GM12878 (cell line): Measurements from ENCODE around the gene SEC14L1. TPM values are rescaled to one million over a fixed set of nuclear protein-coding genes. Genes with fewer than 3 reads are reported as not detected.
A peak's percentile ranks its signal among the peaks of the same experiment; 100 is the strongest.

ENCODE experiments used
- ATAC-seq: fragments of 200-7000 bp; cut with Tn5 transposase; 3 replicates; pipeline ENCODE4 v1.9.1; 2020; ENCODE audit warnings: mild to moderate bottlenecking, moderate library complexity
- Bru-seq: library from RNA; stranded (reverse); fragments of 400-500 nt; gene quantifications from one replicate; lab custom pipeline; 2021; lab: Mats Ljungman, UMichigan
- BruChase-seq, 2 experiments: library from RNA; stranded (reverse); fragments of 400-500 nt; gene quantifications; one replicate each; lab custom pipeline; 2021; lab: Mats Ljungman, UMichigan
- BruUV-seq: library from RNA; stranded (reverse); fragments of 400-500 nt; replicated peaks from 2 replicates; lab custom pipeline; 2021; lab: Mats Ljungman, UMichigan
- CTCF ChIA-PET: fragments of 300-600 bp; sonication (Branson Sonifier 250); formaldehyde crosslinking; extraction: SDS; loops from one replicate; lab custom pipeline; 2021; ENCODE audit warnings: inconsistent platforms; lab: Yijun Ruan, JAX
- POLR2A ChIA-PET: fragments of 350-600 bp; formaldehyde crosslinking; extraction: SDS; loops from one replicate; lab custom pipeline; 2021; ENCODE audit warnings: inconsistent platforms; lab: Charles Lee
- RAD21 ChIA-PET: fragments of 300-600 bp; sonication (Branson Sonifier 250); formaldehyde crosslinking; loops from one replicate; lab custom pipeline; 2023; ENCODE audit warnings: antibody characterized with exemption; ENCODE audit not compliant: unreplicated experiment; lab: Charles Lee
- SMC1A ChIA-PET: fragments of 300-600 bp; sonication (Branson Sonifier 250); formaldehyde crosslinking; loops from one replicate; lab custom pipeline; 2023; ENCODE audit not compliant: unreplicated experiment, uncharacterized antibody; lab: Charles Lee
- DNase-seq: peaks from one replicate; pipeline ENCODE4 v3.0.0-alpha.2; 2011; ENCODE audit warnings: low read depth, low spot score
- FAIRE-seq: peaks from 3 replicates; lab custom pipeline; 2011; peaks lifted over from hg19 to GRCh38; lab: Jason Lieb, UNC
- H2AFZ ChIP-seq: 2 replicates; pipeline ENCODE4 v1.6.0; 2011; ENCODE audit warnings: low read depth, low read length, control low read depth; ENCODE audit not compliant: control insufficient read depth
- H3K27ac ChIP-seq: 2 replicates; pipeline ENCODE4 v1.5.1; 2011; ENCODE audit warnings: control low read depth; ENCODE audit not compliant: control insufficient read depth, insufficient read depth
- H3K27me3 ChIP-seq, 2 experiments: replicated peaks in 1 of 2; 2 replicates each; pipeline versions ENCODE4 v1.6.0 to v1.6.1; 2011; ENCODE audit warnings: low read length in 1 of 2; ENCODE audit not compliant: control insufficient read depth in 2 of 2, insufficient read depth in 2 of 2
- H3K36me3 ChIP-seq, 2 experiments: 2 replicates each; pipeline ENCODE4 v1.5.1; 2011; ENCODE audit warnings: low read length in 1 of 2; ENCODE audit not compliant: control insufficient read depth in 2 of 2, insufficient read depth in 2 of 2
- H3K4me1 ChIP-seq: 2 replicates; pipeline ENCODE4 v1.6.1; 2011; ENCODE audit warnings: mild to moderate bottlenecking, low read length, moderate library complexity, mixed read lengths; ENCODE audit not compliant: control insufficient read depth, insufficient read depth
- H3K4me2 ChIP-seq: 2 replicates; pipeline ENCODE4 v1.6.0; 2011; ENCODE audit warnings: control low read depth; ENCODE audit not compliant: control insufficient read depth, insufficient read depth
- H3K4me3 ChIP-seq: fragments of 200-600 bp; sonication (generic); 2 replicates; pipeline ENCODE4 v1.5.1; 2016
- H3K79me2 ChIP-seq: 2 replicates; pipeline ENCODE4 v1.6.0; 2011; ENCODE audit warnings: low read length; ENCODE audit not compliant: control insufficient read depth, insufficient read depth
- H3K9ac ChIP-seq: 2 replicates; pipeline ENCODE4 v1.8.0; 2011; ENCODE audit warnings: low read length, control low read depth, mixed read lengths; ENCODE audit not compliant: control insufficient read depth, insufficient read depth
- H3K9me3 ChIP-seq: replicated peaks from 3 replicates; pipeline ENCODE4 v1.5.1; 2011; ENCODE audit warnings: mild to moderate bottlenecking, low read length; ENCODE audit not compliant: control insufficient read depth, insufficient read depth
- H4K20me1 ChIP-seq: 2 replicates; pipeline ENCODE4 v1.6.0; 2011; ENCODE audit not compliant: control insufficient read depth, insufficient read depth
- ASH2L ChIP-seq: fragments of 300-600, 200-600 bp; sonication (generic); IDR thresholded peaks from 2 replicates; pipeline ENCODE4 v1.6.1; 2017; ENCODE audit warnings: low read depth, mild to moderate bottlenecking, borderline replicate concordance
- BACH1 ChIP-seq: fragments of 450-650 bp; IDR thresholded peaks from 2 replicates; pipeline ENCODE4 v1.6.1; 2017; ENCODE audit warnings: mild to moderate bottlenecking, borderline replicate concordance
- CHD1 ChIP-seq: IDR thresholded peaks from 2 replicates; pipeline ENCODE4 v1.6.1; 2012; ENCODE audit warnings: low read depth, low read length, improper control_type of control experiment
- SMC3 ChIP-seq: IDR thresholded peaks from 2 replicates; pipeline ENCODE4 v1.6.1; 2011; ENCODE audit warnings: low read length, improper control_type of control experiment, borderline replicate concordance
- WGBS: methylation state at CpG from one replicate; pipeline ENCODE4 v1.1.6; 2016; ENCODE audit warnings: low lambda C conversion rate; ENCODE audit not compliant: insufficient replicate concordance, insufficient coverage; ENCODE audit errors: missing lambda C conversion rate; 5-methylcytosine and 5-hydroxymethylcytosine counted together
- in situ Hi-C: fragments of 300-500 bp; cut with MboI; formaldehyde crosslinking; loops from 9 replicates; pipeline ENCODE4 v1.14.3; 2018; ENCODE audit warnings: mixed read lengths
- intact Hi-C: fragments of 100-400 bp; cut with micrococcal nuclease; formaldehyde crosslinking; loops from one replicate; pipeline ENCODE4 v1.14.2; 2022; ENCODE audit not compliant: unreplicated experiment
- long read RNA-seq, 2 experiments: library from polyadenylated mRNA; unstranded; transcript quantifications; one replicate each; pipeline ENCODE4 v2.0.0, GENCODE V29; 2019 to 2020
- polyA minus RNA-seq, 3 experiments: library from RNA; depleted of rRNA, polyadenylated mRNA; stranded (reverse); fragments of >200 nt; gene quantifications; 2 replicates each; pipeline ENCODE4 v1.2.3, GENCODE V29; 2011
- polyA plus RNA-seq, 11 experiments: library from polyadenylated mRNA; depleted of rRNA in 4 of 11; unstranded in 6 of 11; stranded (reverse) in 5 of 11; fragments of >200 nt; fragmentation: Nextera tagmentation in 4 of 11; fragmentation: Illumina TruSeq in 1 of 11; extraction: Ambion mirVana in 4 of 11; extraction: Trizol in 1 of 11; gene quantifications; 1 replicate in 1 of 11; 2 replicates in 10 of 11; pipeline versions ENCODE4 v1.2.1 to v1.2.3, GENCODE V29; 2011 to 2016; ENCODE audit warnings: inconsistent platforms in 2 of 11, missing spikeins in 2 of 11, low read depth in 1 of 11
- total RNA-seq, 4 experiments: library from RNA; depleted of rRNA in 3 of 4; stranded (reverse); fragments of >200 nt in 3 of 4; fragmentation: Illumina TruSeq in 1 of 4; extraction: Trizol in 1 of 4; gene quantifications; 2 replicates each; pipeline versions ENCODE4 v1.2.1 to v1.2.3, GENCODE V29; 2013 to 2021
- TF ChIP-seq, protein P1 (sequence below): fragments of 450-650 bp; IDR thresholded peaks from 2 replicates; pipeline ENCODE4 v1.6.1; 2017; ENCODE audit warnings: mild to moderate bottlenecking, low read depth, inconsistent platforms; ENCODE audit not compliant: poor library complexity, severe bottlenecking
- TF ChIP-seq, protein P2 (sequence below): fragments of 450-650 bp; conservative IDR thresholded peaks from 2 replicates; pipeline ENCODE4 v1.6.1; 2017; ENCODE audit warnings: mild to moderate bottlenecking, moderate library complexity
- TF ChIP-seq, protein P3 (sequence below): fragments of 450-650 bp; IDR thresholded peaks from 2 replicates; pipeline ENCODE4 v1.6.1; 2017; ENCODE audit warnings: mild to moderate bottlenecking, moderate library complexity

SEC14L1 gene
- total RNA-seq (2013; cell fraction: nucleolus; rRNA removed): 161 and 179 TPM in 2 replicates
- total RNA-seq (2014; rRNA removed) (28.2 and 32.4 TPM in 2 replicates), total RNA-seq (2014; rRNA removed; fragmentation: Illumina TruSeq; extraction: Trizol) (18.2 and 19.0 TPM in 2 replicates), total RNA-seq (2021) (58.1 and 66.1 TPM in 2 replicates), polyA plus RNA-seq (2011; rRNA removed) (28.8 and 33.3 TPM in 2 replicates), polyA plus RNA-seq (2014; fragmentation: Illumina TruSeq; extraction: Trizol) (35.8 and 41.5 TPM in 2 replicates), polyA plus RNA-seq (2014; fragmentation: Nextera tagmentation; extraction: Ambion mirVana) (10 to 100 TPM in 1 of 2 experiments, 1 to 10 TPM in 1; 6.3 to 10.2 TPM), polyA plus RNA-seq (2014; rRNA removed) (32.5 and 34.6 TPM in 2 replicates), polyA plus RNA-seq (2016; fragmentation: Nextera tagmentation; extraction: Ambion mirVana) (10 to 100 TPM; 48.5 to 52.3 TPM), polyA minus RNA-seq (2011; rRNA and poly(A)+ RNA removed) (26.8 and 36.9 TPM in 2 replicates), Bru-seq, nascent RNA (percentile 88 among the genes with signal in this experiment), BruChase-seq, experiment 1, labeled RNA remaining after a 6-hour chase (percentile 92 among the genes with signal in this experiment), BruChase-seq, experiment 2, labeled RNA remaining after a 2-hour chase (percentile 87 among the genes with signal in this experiment)
- polyA plus RNA-seq (2011; ENCODE audit: low read depth): 26.5 TPM
- polyA plus RNA-seq (2011; cell fraction: cytosol; rRNA removed): 26.4 and 30.9 TPM in 2 replicates
- polyA plus RNA-seq (2011; cell fraction: nucleus; rRNA removed): 38.5 and 42.8 TPM in 2 replicates
- polyA plus RNA-seq (2012): 46.1 and 55.7 TPM in 2 replicates
- polyA minus RNA-seq (2011; cell fraction: cytosol; rRNA and poly(A)+ RNA removed): 18.6 and 19.0 TPM in 2 replicates
- 17.2 and 32.2 TPM in 2 replicates for polyA minus RNA-seq (2011; cell fraction: nucleus; rRNA and poly(A)+ RNA removed)
- long read RNA-seq, experiment 1, full-length matches to known transcripts: 9 of 18 reads
- long read RNA-seq, experiment 1, partial matches to known transcripts: 4 of 18 reads
- long read RNA-seq, experiment 1, other reads (novel, unspliced or antisense): 5 of 18 reads
- long read RNA-seq, experiment 2, full-length matches to known transcripts: 73 of 105 reads
- long read RNA-seq, experiment 2, partial matches to known transcripts: 17 of 105 reads
- long read RNA-seq, experiment 2, other reads (novel, unspliced or antisense): 15 of 105 reads

DNA sequence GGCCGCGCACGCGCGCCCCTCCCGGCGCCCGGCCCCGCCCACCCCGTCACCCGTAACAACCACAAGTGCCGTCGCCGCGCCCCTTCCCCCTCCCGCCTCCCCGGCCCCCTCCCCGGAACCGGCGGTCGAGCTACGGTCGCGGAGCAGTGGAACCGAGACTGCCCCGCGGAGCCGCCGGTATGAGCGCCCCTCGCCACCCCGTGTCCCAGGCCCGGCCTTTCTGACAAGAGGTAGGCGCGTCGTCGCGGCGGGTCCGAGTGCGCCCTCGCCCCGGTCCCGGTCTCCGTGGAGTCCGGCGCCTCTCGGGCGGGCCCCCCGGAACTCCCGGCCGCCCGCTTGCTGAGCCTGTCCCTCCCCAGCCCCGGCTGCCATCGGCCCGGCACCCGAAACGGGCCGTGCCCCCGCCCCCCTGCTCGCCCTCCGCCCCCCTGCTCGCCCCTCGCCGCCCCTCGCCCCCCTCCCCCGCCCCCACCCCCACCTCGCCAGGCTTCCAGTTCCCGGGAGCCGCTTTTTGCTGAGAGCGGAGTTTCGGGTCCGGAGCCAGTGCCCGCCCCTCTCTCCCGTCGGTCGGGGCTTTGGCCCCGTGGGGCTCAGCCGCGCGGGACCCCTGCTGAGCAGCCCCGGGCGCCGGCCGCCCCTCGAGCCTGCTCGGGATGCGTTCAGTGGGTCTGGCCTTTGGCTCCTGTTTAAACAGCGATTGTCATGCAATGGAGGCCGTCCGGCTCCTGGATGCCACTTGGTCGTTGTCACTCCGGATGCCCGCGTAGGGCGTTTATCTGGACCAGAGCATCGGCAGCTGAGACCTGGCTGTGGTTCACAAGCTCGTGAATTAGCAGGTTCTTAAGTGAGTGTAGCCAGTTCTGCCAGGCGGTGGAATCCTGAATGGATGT lies at the start of gene SEC14L1:
SEC14L1 (plus strand) TSS at position 92 of the 890 bp plus-strand sequence. CDS start 2,628 bp downstream, outside the sequence.
- no peaks in the 10 kb centered on the region for H3K36me3 ChIP-seq
- H3K79me2 ChIP-seq: peaks cover 51% of the 10 kb centered on the region
- no peaks in the 10 kb centered on the region; the same call in 2 of the 3 replicates for H3K9me3 ChIP-seq
- intact Hi-C loops: loop anchor here (1.0 to 2.0 kb wide), 4 partner anchors 34 to 104 kb away; no protein-coding TSS in a partner anchor
- RAD21 ChIA-PET: interaction anchor here (0.6 to 5.6 kb wide), 25 partner anchors 12 to 415 kb away, joined by 3 to 87 read pairs (median 5); no protein-coding TSS in a partner anchor
- SMC1A ChIA-PET: interaction anchor here (0.7 to 3.1 kb wide), 19 partner anchors 10 to 94 kb away, joined by 3 to 27 read pairs (median 6); no protein-coding TSS in a partner anchor
- FAIRE-seq (peak; percentile 57), DNase-seq (no peak), ATAC-seq (peak; percentile 53)
- H3K4me2 ChIP-seq: peak within 1 kb of the TSS; percentile 100
- no TSS peak for BruUV-seq
- H3K9ac ChIP-seq: peak within 1 kb of the TSS; percentile 81
- in situ Hi-C loops: no loop called here
- H3K4me1 ChIP-seq: peaks cover 25% of the 10 kb centered on the region
- POLR2A ChIA-PET: interaction anchor here (0.5 to 3.9 kb wide), 13 partner anchors 16 to 787 kb away, joined by 3 to 60 read pairs (median 5); no protein-coding TSS in a partner anchor
- WGBS: under 1% methylated on average over 45 of the region's 99 CpGs
- H2AFZ ChIP-seq: peak within 1 kb of the TSS; percentile 81
- H4K20me1 ChIP-seq: no peaks in the 10 kb centered on the region
- H3K4me3 ChIP-seq: peak within 1 kb of the TSS; percentile 93
- CTCF ChIA-PET: interaction anchor here (1.0 to 4.9 kb wide), 10 partner anchors 33 to 100 kb away, joined by 3 to 34 read pairs (median 3); no protein-coding TSS in a partner anchor
- peak within 1 kb of the TSS; percentile 84 for H3K27ac ChIP-seq
- H3K27me3 ChIP-seq: no peaks in the 10 kb centered on the region
- TF ChIP-seq SMC3: 0 out of 2 replicates have a peak, but pooled peaks have one; percentile 7
- TF ChIP-seq BACH1: 0 out of 2 replicates have a peak, but pooled peaks have one; percentile 19
- TF ChIP-seq ASH2L: 0 out of 2 replicates have a peak, but pooled peaks have one; percentile 5
- TF ChIP-seq, protein P1, sequence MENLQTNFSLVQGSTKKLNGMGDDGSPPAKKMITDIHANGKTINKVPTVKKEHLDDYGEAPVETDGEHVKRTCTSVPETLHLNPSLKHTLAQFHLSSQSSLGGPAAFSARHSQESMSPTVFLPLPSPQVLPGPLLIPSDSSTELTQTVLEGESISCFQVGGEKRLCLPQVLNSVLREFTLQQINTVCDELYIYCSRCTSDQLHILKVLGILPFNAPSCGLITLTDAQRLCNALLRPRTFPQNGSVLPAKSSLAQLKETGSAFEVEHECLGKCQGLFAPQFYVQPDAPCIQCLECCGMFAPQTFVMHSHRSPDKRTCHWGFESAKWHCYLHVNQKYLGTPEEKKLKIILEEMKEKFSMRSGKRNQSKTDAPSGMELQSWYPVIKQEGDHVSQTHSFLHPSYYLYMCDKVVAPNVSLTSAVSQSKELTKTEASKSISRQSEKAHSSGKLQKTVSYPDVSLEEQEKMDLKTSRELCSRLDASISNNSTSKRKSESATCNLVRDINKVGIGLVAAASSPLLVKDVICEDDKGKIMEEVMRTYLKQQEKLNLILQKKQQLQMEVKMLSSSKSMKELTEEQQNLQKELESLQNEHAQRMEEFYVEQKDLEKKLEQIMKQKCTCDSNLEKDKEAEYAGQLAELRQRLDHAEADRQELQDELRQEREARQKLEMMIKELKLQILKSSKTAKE: no peak
- no peak for TF ChIP-seq CHD1
- TF ChIP-seq, protein P2, sequence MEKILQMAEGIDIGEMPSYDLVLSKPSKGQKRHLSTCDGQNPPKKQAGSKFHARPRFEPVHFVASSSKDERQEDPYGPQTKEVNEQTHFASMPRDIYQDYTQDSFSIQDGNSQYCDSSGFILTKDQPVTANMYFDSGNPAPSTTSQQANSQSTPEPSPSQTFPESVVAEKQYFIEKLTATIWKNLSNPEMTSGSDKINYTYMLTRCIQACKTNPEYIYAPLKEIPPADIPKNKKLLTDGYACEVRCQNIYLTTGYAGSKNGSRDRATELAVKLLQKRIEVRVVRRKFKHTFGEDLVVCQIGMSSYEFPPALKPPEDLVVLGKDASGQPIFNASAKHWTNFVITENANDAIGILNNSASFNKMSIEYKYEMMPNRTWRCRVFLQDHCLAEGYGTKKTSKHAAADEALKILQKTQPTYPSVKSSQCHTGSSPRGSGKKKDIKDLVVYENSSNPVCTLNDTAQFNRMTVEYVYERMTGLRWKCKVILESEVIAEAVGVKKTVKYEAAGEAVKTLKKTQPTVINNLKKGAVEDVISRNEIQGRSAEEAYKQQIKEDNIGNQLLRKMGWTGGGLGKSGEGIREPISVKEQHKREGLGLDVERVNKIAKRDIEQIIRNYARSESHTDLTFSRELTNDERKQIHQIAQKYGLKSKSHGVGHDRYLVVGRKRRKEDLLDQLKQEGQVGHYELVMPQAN: peak; percentile 71
- TF ChIP-seq, protein P3, sequence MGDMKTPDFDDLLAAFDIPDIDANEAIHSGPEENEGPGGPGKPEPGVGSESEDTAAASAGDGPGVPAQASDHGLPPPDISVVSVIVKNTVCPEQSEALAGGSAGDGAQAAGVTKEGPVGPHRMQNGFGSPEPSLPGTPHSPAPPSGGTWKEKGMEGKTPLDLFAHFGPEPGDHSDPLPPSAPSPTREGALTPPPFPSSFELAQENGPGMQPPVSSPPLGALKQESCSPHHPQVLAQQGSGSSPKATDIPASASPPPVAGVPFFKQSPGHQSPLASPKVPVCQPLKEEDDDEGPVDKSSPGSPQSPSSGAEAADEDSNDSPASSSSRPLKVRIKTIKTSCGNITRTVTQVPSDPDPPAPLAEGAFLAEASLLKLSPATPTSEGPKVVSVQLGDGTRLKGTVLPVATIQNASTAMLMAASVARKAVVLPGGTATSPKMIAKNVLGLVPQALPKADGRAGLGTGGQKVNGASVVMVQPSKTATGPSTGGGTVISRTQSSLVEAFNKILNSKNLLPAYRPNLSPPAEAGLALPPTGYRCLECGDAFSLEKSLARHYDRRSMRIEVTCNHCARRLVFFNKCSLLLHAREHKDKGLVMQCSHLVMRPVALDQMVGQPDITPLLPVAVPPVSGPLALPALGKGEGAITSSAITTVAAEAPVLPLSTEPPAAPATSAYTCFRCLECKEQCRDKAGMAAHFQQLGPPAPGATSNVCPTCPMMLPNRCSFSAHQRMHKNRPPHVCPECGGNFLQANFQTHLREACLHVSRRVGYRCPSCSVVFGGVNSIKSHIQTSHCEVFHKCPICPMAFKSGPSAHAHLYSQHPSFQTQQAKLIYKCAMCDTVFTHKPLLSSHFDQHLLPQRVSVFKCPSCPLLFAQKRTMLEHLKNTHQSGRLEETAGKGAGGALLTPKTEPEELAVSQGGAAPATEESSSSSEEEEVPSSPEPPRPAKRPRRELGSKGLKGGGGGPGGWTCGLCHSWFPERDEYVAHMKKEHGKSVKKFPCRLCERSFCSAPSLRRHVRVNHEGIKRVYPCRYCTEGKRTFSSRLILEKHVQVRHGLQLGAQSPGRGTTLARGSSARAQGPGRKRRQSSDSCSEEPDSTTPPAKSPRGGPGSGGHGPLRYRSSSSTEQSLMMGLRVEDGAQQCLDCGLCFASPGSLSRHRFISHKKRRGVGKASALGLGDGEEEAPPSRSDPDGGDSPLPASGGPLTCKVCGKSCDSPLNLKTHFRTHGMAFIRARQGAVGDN: peak; percentile 20; the same call in 1 of the 2 replicates
